T-helper 22 cell (primary cell): Measurements from ENCODE around the gene MKX.
A peak's percentile ranks its signal among the peaks of the same experiment; 100 is the strongest.

Source experiments
- DNase-seq: peaks from one replicate; pipeline ENCODE4 v3.0.0-alpha.2; 2020; ENCODE audit warnings: low read depth

Gene MKX

DNA sequence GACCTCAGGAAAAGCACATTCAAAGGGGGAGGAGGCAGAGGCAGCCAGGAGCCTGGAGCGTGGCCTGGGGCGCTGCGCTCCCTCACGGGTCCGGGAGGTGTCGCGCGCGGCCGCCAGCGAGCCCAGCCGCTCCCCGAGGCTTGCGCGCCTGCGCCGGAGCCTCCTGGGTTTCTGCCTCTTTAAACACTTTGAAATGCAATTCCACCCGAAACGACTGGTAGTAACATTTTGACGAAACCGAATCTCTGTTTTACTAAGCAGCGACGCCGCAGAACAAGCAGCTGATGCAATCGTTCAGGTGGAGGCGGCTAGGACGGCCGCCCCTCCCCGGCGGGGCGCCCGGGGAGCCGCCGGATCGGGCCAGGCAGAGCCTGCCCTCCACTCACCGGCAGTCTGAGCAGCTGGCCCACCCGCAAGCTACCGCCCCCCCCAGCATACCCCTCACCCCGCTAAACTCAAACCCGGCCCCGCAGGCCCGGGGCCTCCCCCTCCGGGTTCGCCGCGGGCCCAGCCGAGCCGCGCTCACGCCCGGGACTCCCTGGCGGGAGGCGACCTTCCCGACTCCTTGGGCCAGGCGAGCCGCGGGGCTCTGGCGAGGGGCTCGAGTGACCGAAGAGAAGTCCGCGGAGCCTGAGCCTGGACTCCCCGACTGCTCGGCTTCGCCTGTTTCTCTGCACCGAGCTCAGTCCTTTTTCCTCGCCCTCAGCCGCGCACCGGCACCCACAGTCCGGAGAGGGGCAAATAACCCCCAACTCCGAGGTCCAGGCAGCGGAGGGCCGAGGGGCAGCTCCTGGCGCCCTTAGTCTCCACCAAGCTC lies 3.2 kb downstream of the MKX start:
- DNase-seq, result peak; percentile 20

DNA sequence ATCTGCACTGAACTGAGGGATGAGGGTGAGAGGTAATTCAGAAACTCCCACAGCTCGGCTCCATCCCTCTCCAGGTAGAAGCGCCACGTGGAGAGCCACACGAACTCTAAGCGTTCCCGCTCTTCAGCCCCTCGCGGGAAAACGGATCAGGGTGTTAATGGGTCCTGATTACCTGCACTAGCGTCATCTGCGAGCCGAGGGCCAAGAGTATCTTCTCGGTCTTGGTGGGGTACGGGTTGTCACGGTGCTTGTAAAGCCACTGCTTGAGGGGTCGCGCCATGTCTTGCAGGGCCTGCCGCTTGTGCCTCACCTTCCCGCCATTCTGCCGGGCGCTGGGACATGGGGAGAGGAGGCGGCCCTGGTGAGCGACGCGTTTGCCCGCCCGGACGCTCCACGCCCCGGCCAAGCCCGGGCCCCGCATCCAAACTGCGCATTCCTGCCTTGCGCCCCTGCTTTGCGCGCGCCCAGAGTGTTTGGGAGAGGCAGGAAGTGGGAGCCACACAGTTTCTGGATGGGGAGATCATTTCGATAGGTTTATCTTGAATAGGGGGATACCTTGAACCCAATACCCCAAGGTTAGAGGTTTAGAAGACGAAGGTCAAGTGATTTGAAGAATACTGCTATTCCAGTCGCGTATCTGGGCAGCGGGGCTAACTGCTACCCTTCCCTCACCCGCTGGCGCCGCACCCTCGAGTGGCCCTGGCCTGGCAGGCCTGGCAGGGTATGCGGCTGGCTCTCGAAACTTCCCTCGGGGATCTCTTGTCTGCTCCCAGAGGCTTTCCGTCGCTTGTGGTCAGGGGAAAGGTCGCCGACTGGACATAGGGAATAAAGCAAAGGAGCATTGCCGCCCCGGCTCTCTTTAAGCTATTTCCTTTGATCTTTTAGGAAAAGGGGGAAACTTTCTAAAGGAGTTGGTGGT lies 4.2 kb downstream of the MKX start:
- DNase-seq, result no peak

DNA sequence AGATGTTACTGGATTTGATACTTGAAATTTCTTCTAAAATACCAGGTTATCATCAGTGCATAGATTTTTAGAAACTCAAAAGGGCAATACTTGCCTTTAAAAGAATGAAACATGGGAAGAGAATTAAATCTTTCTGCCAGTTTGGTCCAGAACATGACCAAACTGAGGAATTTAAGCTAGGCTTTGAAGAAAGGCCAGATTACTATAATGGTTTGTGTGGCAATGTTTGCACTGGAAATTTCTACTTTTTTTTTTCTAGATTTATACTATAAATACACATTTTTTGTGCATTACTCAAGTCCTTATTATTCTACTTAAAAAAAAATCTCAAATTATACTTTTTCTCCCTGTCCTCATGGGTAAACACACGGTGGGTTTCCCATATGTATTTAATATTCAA lies 9.2 kb downstream of the MKX start:
- no peak for DNase-seq

DNA sequence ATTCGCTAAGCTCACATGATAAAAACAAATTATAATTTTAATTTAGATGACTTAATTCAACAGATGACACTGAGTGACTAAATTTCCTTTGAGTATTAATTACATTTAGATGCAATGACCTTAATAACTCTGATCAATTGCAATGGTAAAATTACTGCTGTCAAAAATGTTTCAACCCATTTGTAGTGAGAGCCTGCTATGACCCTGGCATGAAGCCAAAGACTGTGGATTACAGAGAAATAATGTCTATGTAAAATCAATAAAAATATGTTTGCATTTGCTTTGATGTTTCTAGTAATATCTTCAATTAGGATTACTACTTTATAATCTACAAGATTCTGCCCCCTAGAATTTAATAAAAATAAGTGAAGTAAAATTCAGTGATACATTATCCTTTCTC lies 15.6 kb downstream of the MKX start:
- no peak for DNase-seq

DNA sequence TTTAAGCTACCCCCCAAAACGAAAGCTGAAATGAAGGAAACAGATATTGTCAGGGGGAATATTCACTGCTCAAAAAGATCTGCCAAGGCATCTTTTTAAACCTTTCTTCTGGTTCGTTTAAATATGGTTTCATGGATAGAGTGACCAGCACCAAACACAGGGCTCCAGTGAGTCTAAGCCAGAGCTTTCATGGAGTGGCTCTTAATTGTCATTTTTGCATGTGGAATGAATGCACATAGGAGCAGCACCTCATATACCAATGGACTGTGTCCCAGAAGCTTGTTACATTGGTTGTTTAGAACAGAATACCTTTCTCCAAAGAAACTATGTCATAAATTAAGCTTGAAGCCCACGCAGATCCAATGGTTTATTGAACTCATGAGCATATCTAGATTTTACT lies 17.3 kb downstream of the MKX start:
- DNase-seq, result no peak

DNA sequence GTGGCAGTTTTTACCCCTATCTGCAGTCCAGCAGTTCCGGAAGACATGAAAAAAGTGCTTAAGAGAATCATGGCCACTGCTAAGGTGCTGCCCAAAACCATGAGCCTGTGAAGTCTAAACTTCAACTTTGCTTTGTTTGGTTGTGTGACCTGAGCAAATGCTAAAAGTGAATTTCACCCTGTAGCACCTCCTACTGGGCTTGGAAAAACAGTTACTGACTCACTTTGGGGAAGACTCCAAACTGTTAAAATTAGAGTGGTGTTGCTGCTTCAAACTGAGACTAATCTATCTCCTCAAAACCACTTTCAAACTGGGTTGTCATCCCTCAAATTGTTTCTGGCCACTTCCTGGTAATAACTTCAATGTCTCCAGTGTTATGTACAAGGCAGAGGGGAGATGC lies 21.3 kb downstream of the MKX start:
- no peak for DNase-seq

DNA sequence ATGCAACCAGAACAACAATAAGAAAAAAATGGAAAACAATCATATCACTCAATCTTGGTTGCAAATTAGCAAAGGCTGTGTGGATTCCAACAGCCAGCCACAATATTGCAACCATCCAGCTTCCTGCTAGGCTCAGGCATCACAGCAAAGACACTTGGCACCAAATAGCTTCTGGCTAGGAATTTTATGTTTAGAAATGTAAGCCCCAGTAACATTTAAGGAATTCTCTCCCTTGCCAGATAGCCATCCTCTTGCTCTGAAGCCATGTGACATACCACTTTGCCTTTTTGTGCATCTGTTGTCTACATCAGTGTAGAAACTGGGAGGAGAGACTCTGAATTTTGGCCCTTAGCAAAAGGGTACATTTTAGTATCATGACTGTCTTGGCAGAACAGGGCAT lies 22.2 kb downstream of the MKX start:
- DNase-seq, result no peak

DNA sequence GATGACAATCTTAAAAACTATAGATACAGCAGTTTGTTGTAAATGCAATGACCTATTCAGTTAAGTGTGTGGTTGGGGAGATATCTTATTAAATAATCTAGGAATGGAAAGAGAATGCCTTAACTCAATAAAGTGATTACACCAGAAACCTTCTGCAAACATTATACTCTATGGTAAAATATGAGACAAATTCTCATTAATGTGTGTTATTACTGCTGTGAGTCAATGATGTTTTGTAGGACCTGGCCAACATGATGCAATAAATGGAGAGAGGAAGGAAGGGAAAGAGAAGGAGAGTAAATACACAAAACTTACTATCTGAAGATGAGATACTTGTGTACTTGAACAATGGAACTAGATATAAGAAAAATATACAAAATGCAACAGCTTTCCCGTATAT lies 25.1 kb downstream of the MKX start:
- DNase-seq, result no peak

DNA sequence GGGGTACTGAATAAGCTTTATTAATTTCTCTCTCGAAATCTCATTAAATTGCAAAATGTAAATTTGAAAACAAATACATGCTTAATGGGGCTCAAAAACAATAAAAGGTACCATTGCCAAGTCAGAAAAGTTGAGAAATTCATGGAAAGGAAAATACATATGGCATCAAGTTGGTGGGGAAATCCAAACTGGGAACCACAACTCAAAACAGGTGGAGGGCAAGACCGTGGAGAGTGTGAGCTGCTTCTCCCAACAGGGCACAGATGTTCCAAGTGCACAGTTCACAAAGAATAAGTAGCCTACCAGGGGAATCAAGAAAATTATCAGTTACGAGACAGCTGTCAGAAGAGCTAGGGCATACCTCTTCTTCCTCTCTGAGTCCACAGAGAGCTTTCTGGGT lies 26.6 kb downstream of the MKX start:
- DNase-seq, result no peak

DNA sequence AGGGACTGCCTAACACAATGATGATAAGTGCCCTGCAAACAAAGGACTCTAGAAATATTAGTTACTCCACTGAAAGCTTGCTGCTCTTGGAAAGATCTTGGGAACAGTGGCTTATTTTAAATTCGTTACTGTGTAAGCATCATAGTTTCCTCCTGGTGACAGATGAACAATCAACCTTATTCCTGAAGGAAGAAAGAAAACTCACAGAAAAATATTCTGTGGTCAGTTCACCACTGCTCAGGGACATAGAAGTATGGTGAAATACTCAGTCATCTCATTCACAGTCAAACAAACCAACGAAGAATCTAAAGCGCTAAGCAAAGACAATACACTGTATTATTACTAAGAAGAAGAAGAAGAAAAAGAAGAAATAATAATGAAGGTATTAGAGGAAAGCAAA lies 27.8 kb downstream of the MKX start:
- DNase-seq, result no peak

DNA sequence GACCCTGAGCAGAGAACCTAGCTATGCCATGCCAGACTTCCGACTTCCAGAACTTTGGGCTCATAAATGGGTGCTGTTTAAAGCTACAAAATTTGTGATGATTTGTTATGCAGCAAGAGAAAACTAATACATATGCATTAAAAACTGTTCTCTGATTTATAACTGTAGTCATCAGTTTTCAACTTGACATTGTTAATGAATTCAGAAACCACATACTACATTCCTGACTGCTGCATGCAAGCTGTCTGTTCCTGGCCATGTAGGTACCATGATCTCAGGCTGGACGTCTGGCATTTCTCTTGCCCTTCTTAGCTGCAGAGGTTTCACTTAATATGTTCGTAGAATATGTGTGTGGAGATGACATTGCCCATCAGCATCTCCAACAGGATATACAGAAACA lies 28.4 kb downstream of the MKX start:
- no peak for DNase-seq

DNA sequence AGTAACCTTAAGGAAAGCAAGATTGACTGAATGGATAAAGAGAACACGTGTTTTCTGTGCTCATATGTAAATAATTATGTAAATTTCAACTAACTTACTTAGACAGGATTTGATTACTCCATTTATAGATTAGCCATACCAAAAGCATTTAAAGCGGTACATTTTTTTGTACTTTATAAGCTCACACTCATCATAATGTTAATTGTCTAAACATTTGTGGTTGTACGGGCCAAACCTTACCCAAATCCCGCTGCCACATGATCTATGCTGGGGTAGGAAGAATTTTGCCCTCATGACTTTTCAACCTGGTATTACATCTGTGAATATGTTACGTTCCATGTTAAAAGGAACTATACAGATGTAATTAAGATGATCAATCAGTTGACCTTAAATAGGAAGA lies 29.1 kb downstream of the MKX start:
- no peak for DNase-seq

DNA sequence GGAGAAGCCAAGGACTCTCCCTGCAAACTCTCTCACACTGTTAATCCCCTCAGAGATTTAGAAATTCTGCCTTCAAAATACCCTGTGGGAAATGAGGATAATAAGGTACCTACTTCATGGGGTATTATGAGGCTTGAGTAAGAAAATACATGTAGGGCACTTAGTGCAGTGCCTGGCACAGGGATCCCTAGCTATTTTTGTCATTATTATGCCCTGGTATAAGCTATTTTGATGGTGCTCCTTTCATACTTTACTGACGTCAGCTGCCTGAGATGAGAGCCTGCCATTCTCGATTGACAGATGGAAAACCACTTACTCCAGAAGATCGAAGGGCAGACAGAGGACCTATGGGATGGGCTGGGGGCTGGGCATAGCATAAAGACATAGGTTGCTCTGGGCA lies 30.1 kb downstream of the MKX start:
- no peak for DNase-seq

DNA sequence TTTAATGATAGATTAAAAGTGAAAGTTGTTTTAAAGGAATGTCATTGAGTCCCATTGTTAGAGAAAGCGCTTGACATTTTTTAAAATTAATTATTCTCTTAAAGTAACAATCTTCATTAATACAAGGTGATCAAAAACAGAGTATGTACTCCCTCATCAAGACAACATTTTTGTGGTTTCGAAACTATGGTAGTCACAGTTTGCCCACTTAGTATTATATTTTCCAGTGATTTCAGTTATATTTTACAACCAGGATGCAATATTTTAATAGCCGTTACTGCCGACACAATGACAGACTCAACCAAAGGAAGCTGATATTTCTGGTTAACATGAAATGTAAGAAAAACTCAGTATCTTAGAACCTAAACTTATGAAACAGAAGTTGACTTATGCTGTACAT lies 31.3 kb downstream of the MKX start:
- DNase-seq, result no peak

DNA sequence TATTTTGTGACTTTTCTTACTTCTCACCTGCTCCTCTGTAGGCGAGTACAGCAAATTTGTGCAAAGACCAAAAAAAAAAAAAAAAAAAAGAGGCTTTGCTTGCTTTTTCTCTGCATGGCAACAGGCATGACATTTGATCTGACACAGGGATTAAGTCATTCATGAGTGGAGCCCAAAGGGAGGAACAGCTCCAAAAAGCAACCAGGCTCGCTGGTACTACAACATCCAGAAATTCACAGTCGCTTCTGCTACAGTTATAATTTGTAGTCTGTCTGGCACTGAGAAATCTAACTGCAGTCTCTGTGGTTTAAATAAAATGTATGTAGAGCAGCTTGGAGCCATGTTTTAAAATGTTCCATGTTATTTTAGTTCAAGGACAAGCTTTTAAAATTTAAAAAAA lies 31.7 kb downstream of the MKX start:
- no peak for DNase-seq

DNA sequence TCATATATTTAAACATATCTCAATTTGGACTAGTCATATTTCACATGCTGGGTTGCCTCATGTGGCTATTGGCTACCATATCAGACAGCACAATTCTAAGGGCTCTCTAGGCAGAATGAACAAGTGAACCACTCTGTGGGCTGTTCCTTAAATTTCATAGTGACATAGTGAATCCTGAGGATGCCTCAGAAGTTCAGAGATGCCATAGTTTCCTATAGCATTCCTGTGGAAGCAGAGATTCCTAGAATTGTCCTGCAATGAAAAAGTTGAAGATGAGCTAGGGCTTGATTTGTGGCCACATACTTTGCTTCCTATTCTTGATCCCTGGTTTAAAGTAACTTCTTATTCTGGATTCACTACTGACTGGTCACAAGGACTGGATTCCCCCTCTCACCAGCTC lies 35.6 kb downstream of the MKX start:
- no peak for DNase-seq

DNA sequence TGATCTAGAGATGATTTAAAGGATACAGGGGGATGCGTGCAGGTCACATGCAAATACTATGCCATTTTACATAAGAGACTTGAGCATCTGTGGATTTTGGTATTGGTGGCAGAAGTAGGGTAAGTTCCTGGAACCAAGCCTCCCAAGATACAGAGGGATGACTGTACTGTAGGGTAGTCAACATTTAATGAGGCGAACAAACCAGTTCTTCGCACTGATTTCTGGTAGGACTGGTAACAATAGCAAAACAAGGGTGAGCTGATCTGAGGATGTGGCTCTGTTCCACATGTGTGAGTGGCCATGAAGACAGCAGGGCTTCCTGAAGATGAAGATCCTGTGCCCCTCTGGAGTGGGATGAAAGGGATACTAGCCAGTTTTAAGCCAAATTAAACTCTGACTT lies 36.3 kb downstream of the MKX start:
- no peak for DNase-seq

DNA sequence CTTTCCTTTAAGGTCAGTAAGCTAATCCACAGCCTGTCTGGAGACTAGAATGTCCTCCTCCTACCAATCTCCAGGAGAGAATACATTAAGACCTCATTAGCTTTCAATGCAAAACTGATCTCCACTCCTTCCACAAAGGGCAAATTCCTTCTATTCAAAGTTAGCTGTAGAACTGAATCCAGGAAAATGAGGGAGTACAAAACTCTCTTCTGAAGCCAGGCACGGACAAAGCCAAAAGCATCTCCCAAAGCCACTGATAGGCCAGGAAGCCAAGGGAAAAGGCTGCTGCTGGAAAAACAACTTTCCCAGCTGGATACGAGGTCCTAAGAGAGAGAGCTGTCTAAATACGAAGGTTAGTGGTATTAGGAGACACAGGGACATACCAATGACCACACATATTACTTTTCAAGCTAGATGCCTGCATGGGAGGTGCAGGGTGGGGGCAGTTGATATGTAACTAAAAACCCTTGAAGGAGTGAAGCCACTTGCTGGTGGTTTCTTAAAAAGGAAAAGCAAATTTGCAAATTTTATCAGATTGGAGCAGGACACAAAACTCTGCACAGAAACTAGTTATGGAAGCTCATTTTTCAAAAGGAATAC lies 43.6 kb downstream of the MKX start:
- DNase-seq, result no peak

DNA sequence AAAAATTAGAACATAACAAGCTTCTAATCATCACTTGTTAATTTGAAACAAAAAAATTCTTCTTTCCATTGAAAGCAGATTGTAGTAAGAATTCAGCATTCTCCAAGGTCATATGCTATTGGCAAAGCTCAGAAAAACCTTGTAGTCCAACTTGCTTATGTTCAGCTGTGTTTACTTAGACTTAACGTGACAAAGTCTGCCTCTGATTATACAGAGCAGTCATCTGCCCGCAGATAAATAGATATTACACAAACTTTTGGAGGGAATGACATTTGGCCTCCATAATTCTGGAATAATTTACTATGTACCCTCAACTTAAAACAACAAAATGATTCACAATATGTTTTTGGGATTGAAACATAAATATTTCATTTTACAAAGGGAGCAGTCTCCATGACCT lies 45.8 kb downstream of the MKX start:
- DNase-seq, result no peak

DNA sequence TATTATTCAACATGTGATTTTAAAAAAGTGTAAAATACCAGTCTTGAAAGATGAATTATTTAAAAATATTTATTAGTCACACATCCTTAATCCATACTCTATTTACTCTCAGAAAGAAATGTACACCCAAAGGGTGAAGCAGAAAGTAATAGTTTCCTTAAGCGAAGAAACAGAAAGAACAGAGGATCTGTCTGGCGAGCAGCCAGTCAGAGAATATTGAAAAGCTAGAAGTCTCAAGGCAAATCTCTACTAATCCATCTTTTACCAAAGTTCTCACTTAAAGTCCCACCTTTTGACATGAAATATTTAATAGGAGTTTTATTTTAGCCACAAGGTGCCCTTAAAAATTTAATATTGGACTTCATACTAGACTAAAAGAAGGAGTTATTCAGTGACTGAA lies 46.7 kb downstream of the MKX start:
- DNase-seq, result no peak

DNA sequence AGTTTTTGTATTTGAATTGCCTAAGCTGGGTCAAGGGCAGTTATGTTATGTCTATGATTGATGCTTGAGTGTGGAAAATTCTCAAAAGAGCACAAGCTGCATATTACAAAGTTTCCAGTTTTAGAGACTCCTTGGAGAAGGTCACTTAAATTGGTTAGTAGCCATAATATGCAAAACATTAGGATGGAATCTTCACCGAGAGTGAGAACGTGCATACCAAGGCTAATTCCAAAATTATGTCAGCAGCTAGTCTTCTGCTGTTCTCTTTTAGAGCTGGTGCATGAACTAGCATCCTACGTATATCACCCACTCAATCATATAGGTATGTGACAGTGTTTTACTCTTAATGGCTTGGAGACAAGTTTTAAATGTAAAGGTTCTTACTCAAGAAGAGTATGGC lies 49.2 kb downstream of the MKX start:
- DNase-seq, result no peak

DNA sequence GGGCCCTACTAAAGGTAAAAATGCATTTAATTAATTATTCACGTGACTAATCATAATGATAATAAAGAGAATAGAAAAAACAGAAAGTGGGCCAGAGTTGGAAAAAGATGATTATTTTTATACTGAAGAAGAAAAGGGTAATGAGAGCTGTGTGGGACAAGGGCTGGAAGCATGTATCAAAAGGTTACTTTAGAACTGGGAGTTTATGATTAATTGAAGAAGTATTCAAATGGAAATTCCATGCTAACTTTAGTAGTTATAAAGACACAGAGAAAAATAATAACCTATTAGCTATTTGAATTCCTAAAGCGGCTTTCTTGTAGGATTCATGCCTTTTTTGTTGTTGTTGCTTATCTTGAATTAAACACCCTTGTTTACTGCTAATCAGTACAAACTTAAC lies 49.9 kb downstream of the MKX start:
- DNase-seq, result no peak

DNA sequence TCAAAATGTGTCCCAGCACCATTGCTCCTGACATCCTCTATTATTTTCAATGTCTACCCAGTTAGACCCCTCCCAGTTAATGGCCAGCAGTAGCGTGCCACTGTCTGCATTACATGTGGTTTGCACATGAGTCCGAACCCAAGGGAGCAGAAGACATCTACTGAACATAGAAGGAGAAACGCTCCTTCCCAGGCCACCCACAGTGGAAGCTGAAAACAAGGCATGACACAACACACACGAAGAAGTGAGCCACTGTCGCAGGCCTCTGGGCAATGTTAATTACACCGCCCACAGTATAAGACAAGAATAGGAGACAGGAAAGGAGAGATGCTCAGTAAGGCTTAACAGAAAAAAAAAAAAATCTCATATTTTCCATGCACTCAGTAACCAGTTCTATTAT lies 50.5 kb downstream of the MKX start:
- no peak for DNase-seq
